Ovary (tissue), 9 donors: Measurements from ENCODE around the gene CA10. TPM values are rescaled to one million over a fixed set of nuclear protein-coding genes. Genes with fewer than 3 reads are reported as not detected.

Experiments used
- DNase-seq, 5 donors: peaks; one replicate each; pipeline ENCODE4 v3.0.0-alpha.2; 2019 to 2020
- H3K27ac ChIP-seq, 2 donors: fragments of 200-600 bp; one replicate each; pipeline versions ENCODE4 v1.5.1 to v1.8.0; 2019 to 2022
- H3K27me3 ChIP-seq: fragments of 200-600 bp; one replicate; pipeline ENCODE4 v1.8.0; 2022
- H3K36me3 ChIP-seq: fragments of 200-600 bp; sonication (generic); one replicate; pipeline ENCODE4 v1.5.1; 2019
- H3K4me1 ChIP-seq: one replicate; pipeline ENCODE4 v1.8.1; 2013; ENCODE audit warnings: mild to moderate bottlenecking, moderate library complexity; ENCODE audit not compliant: insufficient read depth
- H3K4me3 ChIP-seq: fragments of 200-600 bp; sonication (generic); one replicate; pipeline ENCODE4 v1.5.1; 2017
- H3K9me3 ChIP-seq, 2 donors: fragments of 200-600 bp in 1 of 2; sonication (generic) in 1 of 2; one replicate each; pipeline versions ENCODE4 v1.5.1 to v1.8.1; 2013 to 2019; ENCODE audit warnings: mild to moderate bottlenecking in 1 of 2, moderate library complexity in 1 of 2
- CTCF ChIP-seq, 3 donors: fragments of 450-650 bp in 2 of 3; fragments of 200-600 bp in 1 of 3; IDR thresholded peaks; one replicate each; pipeline versions ENCODE4 v1.5.1 to v1.8.0; 2016 to 2022; ENCODE audit warnings: antibody characterized with exemption in 3 of 3, mild to moderate bottlenecking in 1 of 3
- EP300 ChIP-seq: sonication (generic); formaldehyde crosslinking; IDR thresholded peaks from one replicate; pipeline ENCODE4 v1.6.1; 2017; ENCODE audit warnings: antibody characterized with exemption
- POLR2A ChIP-seq: fragments of 450-650 bp; IDR thresholded peaks from one replicate; pipeline ENCODE4 v1.6.1; 2017; ENCODE audit warnings: antibody characterized with exemption, mild to moderate bottlenecking, moderate library complexity
- WGBS, 3 donors: extraction: QIAGEN DNeasy Blood & Tissue Kit in 1 of 3; methylation state at CpG; one replicate each; pipeline versions ENCODE4 v1.1.5 to v1.1.7; 2013 to 2017; 5-methylcytosine and 5-hydroxymethylcytosine counted together
- intact Hi-C, 4 donors: fragments of 100-400 bp; cut with DNase I; formaldehyde crosslinking; loops; one replicate each; pipeline versions ENCODE4 v1.11.0 to v1.15.1; 2022 to 2023
- polyA plus RNA-seq, 2 donors: library from polyadenylated mRNA; stranded (reverse); fragments of 200-250 nt in 1 of 2; fragments of 350-450 nt in 1 of 2; fragmentation: Illumina TruSeq in 1 of 2; extraction: RNeasy Lipid Tissue Mini Kit (QIAGEN cat#74804) in 1 of 2; gene quantifications; one replicate each; pipeline ENCODE4 v1.2.3, GENCODE V29; 2013 to 2014
- total RNA-seq, 7 donors: library from RNA; depleted of rRNA in 2 of 7; stranded (reverse); fragments of >200 nt in 2 of 7; fragmentation: NEBNext Ultra II Directional in 3 of 7; extraction: Animal tissue kit (Norgen Biotek cat#: 25700) in 3 of 7; gene quantifications; one replicate each; pipeline versions ENCODE4 v1.1.0 to v1.2.4, GENCODE V29; 2016 to 2023
- donor health status: DM: no; HTN: no; CAD: no; lungs with moderate emphysema.
- donor health status: DM: no; HTN: no; CAD: no.
- donor health status: Bipolar disorder and iron deficiency.
- donor health status: DM: yes; HTN: yes; CAD: no.
- donor health status: DM: no; HTN: no; CAD: no.
- donor health status: DM: yes; HTN: yes; CAD: no.

Gene CA10
- total and polyA plus RNA-seq, 9 donors: 0.34 to 4.3 (median 1.2) TPM; not detected in 2

GRCh38 chr17:51818777-51819176 is 339.7 kb downstream of the CA10 start:
- H3K4me3 ChIP-seq: no peak overlapping the region
- no peaks in the 10 kb centered on the region for H3K9me3 ChIP-seq
- DNase-seq: no peak
- WGBS, 3 donors: 75 to 89% (median 81%) methylated on average over 1 of the region's 1 CpG
- intact Hi-C loops: no loop called here
- no peak for TF ChIP-seq EP300
- H3K27ac ChIP-seq: no peak overlapping the region
- no peaks in the 10 kb centered on the region for H3K27me3 ChIP-seq
- H3K36me3 ChIP-seq: no peaks in the 10 kb centered on the region
- H3K4me1 ChIP-seq: no peaks in the 10 kb centered on the region

- 71 to 74% (median 73%) methylated on average over 1 of the region's 1 CpG for WGBS, 3 donors
- no peak for DNase-seq
- Histone ChIP-seq H3K27ac (no peak overlapping the region), H3K4me1 (no peaks in the 10 kb centered on the region), H3K9me3 (no peaks in the 10 kb centered on the region), H3K4me3 (no peak overlapping the region), H3K27me3 (no peaks in the 10 kb centered on the region), H3K36me3 (no peaks in the 10 kb centered on the region)
- TF ChIP-seq CTCF (IDR thresholded peaks at IDR 0.05) (no peak), POLR2A (no peak), EP300 (no peak)
- intact Hi-C loops: no loop called here
Measured at GRCh38 chr17:51817955-51818354, 340.6 kb downstream of the CA10 start.

- Histone ChIP-seq H3K4me3 (no peak overlapping the region), H3K27ac (no peak overlapping the region), H3K36me3 (no peaks in the 10 kb centered on the region), H3K9me3 (no peaks in the 10 kb centered on the region), H3K27me3 (no peaks in the 10 kb centered on the region), H3K4me1 (no peaks in the 10 kb centered on the region)
- TF ChIP-seq EP300 (no peak), POLR2A (no peak), CTCF (IDR thresholded peaks at IDR 0.05) (no peak)
- DNase-seq: no peak
- intact Hi-C loops: no loop called here
Measured at GRCh38 chr17:51817117-51817516, 341.4 kb downstream of the CA10 start.

GRCh38 chr17:51815097-51815496 is 343.4 kb downstream of the CA10 start:
- Histone ChIP-seq H3K27me3 (no peaks in the 10 kb centered on the region), H3K36me3 (no peaks in the 10 kb centered on the region), H3K27ac (no peak overlapping the region), H3K9me3 (no peaks in the 10 kb centered on the region), H3K4me1 (no peaks in the 10 kb centered on the region), H3K4me3 (no peak overlapping the region)
- no peak for DNase-seq
- WGBS, 3 donors: 70 to 75% (median 74%) methylated on average over 4 of the region's 4 CpGs
- intact Hi-C loops: no loop called here
- TF ChIP-seq EP300 (no peak), CTCF (IDR thresholded peaks at IDR 0.05) (no peak), POLR2A (no peak)

- H3K4me3 ChIP-seq: no peak overlapping the region
- intact Hi-C loops: no loop called here
Measured at GRCh38 chr17:51814521-51814920, 344.0 kb downstream of the CA10 start.

More at GRCh38 chr17:51814521-51814920, 344.0 kb downstream of the CA10 start:
- H3K27me3 ChIP-seq: no peaks in the 10 kb centered on the region
- H3K4me1 ChIP-seq: no peaks in the 10 kb centered on the region
- no peak for DNase-seq
- no peak overlapping the region for H3K27ac ChIP-seq
- no peaks in the 10 kb centered on the region for H3K9me3 ChIP-seq
- no peaks in the 10 kb centered on the region for H3K36me3 ChIP-seq
- TF ChIP-seq EP300: no peak
- no peak for TF ChIP-seq CTCF (IDR thresholded peaks at IDR 0.05)
- no peak for TF ChIP-seq POLR2A
